Natural killer cell (primary cell): ENCODE results near the gene MRPL33. TPM values are rescaled to one million over a fixed set of nuclear protein-coding genes. Genes with fewer than 3 reads are reported as not detected.

ENCODE experiments used
- ATAC-seq, 3 donors: fragments of 150-1000 bp in 2 of 3; fragments of 200-7000 bp in 1 of 3; cut with Tn5 transposase; 1 replicate in 1 of 3; 2 replicates in 2 of 3; pipeline ENCODE4 v1.10.0; 2021; ENCODE audit warnings: mild to moderate bottlenecking in 2 of 3, moderate library complexity in 2 of 3
- DNase-seq, 2 donors: peaks; one replicate each; pipeline versions ENCODE4 v3.0.0 to v3.0.0-alpha.2; 2013 to 2021; ENCODE audit warnings: mixed read lengths in 1 of 2
- H3K27ac ChIP-seq: one replicate; pipeline ENCODE4 v1.5.1; 2013; ENCODE audit warnings: mild to moderate bottlenecking, low read length
- H3K27me3 ChIP-seq: one replicate; pipeline ENCODE4 v1.6.1; 2013; ENCODE audit warnings: low read length; ENCODE audit not compliant: control insufficient read depth, insufficient read depth
- H3K36me3 ChIP-seq: one replicate; pipeline ENCODE4 v1.6.1; 2013; ENCODE audit warnings: low read length; ENCODE audit not compliant: control insufficient read depth, insufficient read depth
- H3K4me1 ChIP-seq: one replicate; pipeline ENCODE4 v1.6.1; 2013; ENCODE audit warnings: low read length; ENCODE audit not compliant: control insufficient read depth, insufficient read depth
- H3K4me3 ChIP-seq: one replicate; pipeline ENCODE4 v1.5.1; 2013; ENCODE audit warnings: low read length
- H3K9me3 ChIP-seq: one replicate; pipeline ENCODE4 v1.6.1; 2013; ENCODE audit warnings: low read length; ENCODE audit not compliant: control insufficient read depth, insufficient read depth
- H3K27ac Mint-ChIP-seq, 2 donors: one replicate each; pipeline ENCODE4 v1.8.0; 2022; ENCODE audit warnings: mild to moderate bottlenecking in 2 of 2, mixed read lengths in 2 of 2, moderate library complexity in 1 of 2
- H3K27me3 Mint-ChIP-seq, 2 donors: one replicate each; pipeline ENCODE4 v1.8.0; 2022; ENCODE audit warnings: low read depth in 2 of 2, mixed read lengths in 2 of 2
- H3K36me3 Mint-ChIP-seq: one replicate; pipeline ENCODE4 v1.8.0; 2022; ENCODE audit warnings: mixed read lengths
- H3K4me1 Mint-ChIP-seq, 2 donors: one replicate each; pipeline ENCODE4 v1.8.0; 2022; ENCODE audit warnings: mixed read lengths in 2 of 2
- H3K4me3 Mint-ChIP-seq: one replicate; pipeline ENCODE4 v1.8.0; 2022; ENCODE audit warnings: mild to moderate bottlenecking, moderate library complexity, mixed read lengths
- H3K9me3 Mint-ChIP-seq, 2 donors: one replicate each; pipeline ENCODE4 v1.8.0; 2022; ENCODE audit warnings: mixed read lengths in 2 of 2
- CTCF ChIP-seq: fragments of 200-600 bp; IDR thresholded peaks from one replicate; pipeline ENCODE4 v1.8.0; 2022; ENCODE audit warnings: antibody characterized with exemption
- WGBS: methylation state at CpG from one replicate; pipeline ENCODE4 v1.1.7; 2013; ENCODE audit warnings: missing lambda C conversion rate; ENCODE audit not compliant: insufficient coverage; 5-methylcytosine and 5-hydroxymethylcytosine counted together
- intact Hi-C: fragments of 100-400 bp; cut with micrococcal nuclease; formaldehyde crosslinking; loops from one replicate; pipeline ENCODE4 v1.14.2; 2022
- total RNA-seq, 4 donors: library from RNA; stranded (reverse); fragments of 120-200 nt in 1 of 4; gene quantifications; one replicate each; pipeline versions ENCODE4 v1.2.3 to v1.2.4, GENCODE V29; 2013 to 2022

The MRPL33 gene
- total RNA-seq, 3 donors from 2014 or later (not counting 1 experiment from before 2014, with no cell fraction given), result 21.5 to 28.5 (median 27.3) TPM

- intact Hi-C loops, result no loop called here
- 90% methylated on average over 4 of the region's 4 CpGs for WGBS
- H3K36me3 Mint-ChIP-seq, result no peaks in the 10 kb centered on the region
- Histone ChIP-seq H3K4me1 (peaks cover 11% of the 10 kb centered on the region), H3K27me3 (no peaks in the 10 kb centered on the region), H3K4me3 (no peak overlapping the region), H3K27ac (no peak overlapping the region), H3K36me3 (no peaks in the 10 kb centered on the region), H3K9me3 (no peaks in the 10 kb centered on the region)
- no peak overlapping the region for H3K4me3 Mint-ChIP-seq
- H3K9me3 Mint-ChIP-seq, result no peaks in the 10 kb centered on the region
- H3K27ac Mint-ChIP-seq, result no peak overlapping the region
- H3K4me1 Mint-ChIP-seq, result peaks cover 8 to 10% of the 10 kb centered on the region in 2 donors
- TF ChIP-seq CTCF, result no peak
- DNase-seq (no peak), ATAC-seq (no peak)
- no peaks in the 10 kb centered on the region for H3K27me3 Mint-ChIP-seq
Measured at GRCh38 chr2:27730980-27731691, 40.4 kb upstream of the MRPL33 start.

GRCh38 chr2:27734305-27734704 lies 37.2 kb upstream of the MRPL33 start:
- H3K9me3 Mint-ChIP-seq, result no peaks in the 10 kb centered on the region
- ATAC-seq (no peak), DNase-seq (no peak)
- peaks cover 5 to 8% of the 10 kb centered on the region in 2 donors for H3K4me1 Mint-ChIP-seq
- H3K27ac ChIP-seq, result no peak overlapping the region
- TF ChIP-seq CTCF, result no peak
- no peaks in the 10 kb centered on the region for H3K27me3 ChIP-seq
- WGBS, result 100% methylated on average over 1 of the region's 1 CpG
- no peaks in the 10 kb centered on the region for H3K36me3 Mint-ChIP-seq
- H3K27me3 Mint-ChIP-seq, result peaks cover 0 to 7% of the 10 kb centered on the region in 2 donors
- no peaks in the 10 kb centered on the region for H3K36me3 ChIP-seq
- H3K9me3 ChIP-seq, result no peaks in the 10 kb centered on the region
- no peak overlapping the region for H3K4me3 ChIP-seq
- H3K4me1 ChIP-seq, result peaks cover 12% of the 10 kb centered on the region
- intact Hi-C loops, result no loop called here
- H3K4me3 Mint-ChIP-seq, result peak overlapping the region; percentile 71
- H3K27ac Mint-ChIP-seq, result no peak overlapping the region

- Histone ChIP-seq H3K9me3 (no peaks in the 10 kb centered on the region), H3K4me1 (peaks cover 12% of the 10 kb centered on the region), H3K27ac (no peak overlapping the region), H3K27me3 (no peaks in the 10 kb centered on the region), H3K4me3 (peak overlapping the region; percentile 32), H3K36me3 (no peaks in the 10 kb centered on the region)
- Mint-ChIP-seq H3K36me3 (no peaks in the 10 kb centered on the region), H3K9me3 (no peaks in the 10 kb centered on the region), H3K27me3 (peaks cover 0 to 7% of the 10 kb centered on the region in 2 donors), H3K4me1 (peaks cover 5 to 8% of the 10 kb centered on the region in 2 donors), H3K4me3 (peak overlapping the region; percentile 71), H3K27ac (no peak overlapping the region)
- no peak for TF ChIP-seq CTCF
- 10% methylated on average over 51 of the region's 51 CpGs for WGBS
- DNase-seq (peak; percentile 27 to 61), ATAC-seq (peak; percentile 77 to 89 (median 85))
- intact Hi-C loops, result no loop called here
Measured at GRCh38 chr2:27735263-27735904, 36.1 kb upstream of the MRPL33 start.
